ENCODE data around the gene RUNX2.

DNA sequence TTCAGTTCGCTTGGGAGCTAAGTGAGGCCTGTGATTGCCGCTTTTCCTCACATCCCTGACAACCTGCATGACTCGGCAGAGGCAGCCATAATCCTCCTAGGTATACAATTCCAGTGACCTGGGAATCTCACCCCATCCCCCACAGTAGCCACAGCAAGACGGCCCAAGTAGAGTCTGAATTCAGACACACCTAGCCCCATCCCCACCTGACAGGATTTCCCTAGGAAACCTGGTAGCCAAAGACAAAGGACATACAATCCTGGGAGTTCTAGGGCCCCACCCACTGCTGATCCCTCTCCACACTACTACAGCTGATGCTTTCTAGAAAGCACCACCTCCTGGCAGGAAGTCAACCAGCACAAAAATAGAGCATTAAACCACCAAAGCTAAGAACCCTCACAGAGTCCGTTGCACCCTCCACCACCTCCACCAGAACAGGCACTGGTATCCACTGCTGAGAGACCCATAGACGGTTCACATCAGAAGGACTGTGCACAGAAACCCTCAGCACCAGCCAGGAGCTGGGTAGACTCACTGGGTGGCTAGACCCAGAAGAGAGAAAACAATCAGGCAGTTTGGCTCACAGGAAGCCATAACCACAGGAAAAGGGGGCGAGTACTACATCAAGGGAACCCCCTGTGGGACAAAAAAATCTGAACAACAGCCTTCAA lies 17.9 kb upstream of the RUNX2 start:
- no peak for TF ChIP-seq POLR2A (IDR thresholded peaks at IDR 0.05)
- TF ChIP-seq, protein P1, sequence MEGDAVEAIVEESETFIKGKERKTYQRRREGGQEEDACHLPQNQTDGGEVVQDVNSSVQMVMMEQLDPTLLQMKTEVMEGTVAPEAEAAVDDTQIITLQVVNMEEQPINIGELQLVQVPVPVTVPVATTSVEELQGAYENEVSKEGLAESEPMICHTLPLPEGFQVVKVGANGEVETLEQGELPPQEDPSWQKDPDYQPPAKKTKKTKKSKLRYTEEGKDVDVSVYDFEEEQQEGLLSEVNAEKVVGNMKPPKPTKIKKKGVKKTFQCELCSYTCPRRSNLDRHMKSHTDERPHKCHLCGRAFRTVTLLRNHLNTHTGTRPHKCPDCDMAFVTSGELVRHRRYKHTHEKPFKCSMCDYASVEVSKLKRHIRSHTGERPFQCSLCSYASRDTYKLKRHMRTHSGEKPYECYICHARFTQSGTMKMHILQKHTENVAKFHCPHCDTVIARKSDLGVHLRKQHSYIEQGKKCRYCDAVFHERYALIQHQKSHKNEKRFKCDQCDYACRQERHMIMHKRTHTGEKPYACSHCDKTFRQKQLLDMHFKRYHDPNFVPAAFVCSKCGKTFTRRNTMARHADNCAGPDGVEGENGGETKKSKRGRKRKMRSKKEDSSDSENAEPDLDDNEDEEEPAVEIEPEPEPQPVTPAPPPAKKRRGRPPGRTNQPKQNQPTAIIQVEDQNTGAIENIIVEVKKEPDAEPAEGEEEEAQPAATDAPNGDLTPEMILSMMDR (IDR thresholded peaks at IDR 0.05), result no peak

Measured in esophagus squamous epithelium (tissue), 4 donors.